Keratinocyte (primary cell): Measurements from ENCODE around the gene MICAL1. TPM values are rescaled to one million over a fixed set of nuclear protein-coding genes. Genes with fewer than 3 reads are reported as not detected.

Experiments used
- DNase-seq: peaks from one replicate; pipeline ENCODE4 v3.0.0-alpha.2; 2011; ENCODE audit warnings: low read depth, missing footprints, low spot score
- FAIRE-seq: peaks from 2 replicates; lab custom pipeline; 2011; peaks lifted over from hg19 to GRCh38; lab: Jason Lieb, UNC
- H2AFZ ChIP-seq: 2 replicates; pipeline ENCODE4 v1.6.0; 2012; ENCODE audit warnings: low read length, control low read depth, inconsistent platforms; ENCODE audit not compliant: control insufficient read depth
- H3K27ac ChIP-seq: 2 replicates; pipeline ENCODE4 v1.5.1; 2011; ENCODE audit warnings: low read length; ENCODE audit not compliant: control insufficient read depth, insufficient read depth
- H3K27me3 ChIP-seq: 3 replicates; pipeline ENCODE4 v1.6.0; 2011; ENCODE audit warnings: low read length; ENCODE audit not compliant: control insufficient read depth, insufficient read depth; ENCODE audit errors: extremely low read depth
- H3K36me3 ChIP-seq, 2 experiments: 2 replicates in 1 of 2; 3 replicates in 1 of 2; pipeline ENCODE4 v1.5.1; 2011; ENCODE audit warnings: low read length in 2 of 2, mild to moderate bottlenecking in 1 of 2; ENCODE audit not compliant: control insufficient read depth in 2 of 2, insufficient read depth in 2 of 2; ENCODE audit errors: extremely low read depth in 1 of 2
- H3K4me1 ChIP-seq: 3 replicates; pipeline ENCODE4 v1.5.1; 2011; ENCODE audit warnings: low read length; ENCODE audit not compliant: control insufficient read depth, insufficient read depth; ENCODE audit errors: extremely low read depth
- H3K4me2 ChIP-seq: 3 replicates; pipeline ENCODE4 v1.6.0; 2011; ENCODE audit warnings: low read depth, low read length; ENCODE audit not compliant: control insufficient read depth, insufficient read depth; ENCODE audit errors: extremely low read depth
- H3K4me3 ChIP-seq, 3 experiments: fragments of 200-600 bp in 1 of 3; sonication (generic) in 1 of 3; 2 replicates in 2 of 3; 3 replicates in 1 of 3; pipeline ENCODE4 v1.5.1; 2011 to 2016; ENCODE audit warnings: low read length in 3 of 3, mild to moderate bottlenecking in 3 of 3, control low read depth in 2 of 3, inconsistent platforms in 1 of 3, low read depth in 1 of 3, mixed read lengths in 1 of 3, mixed run types in 1 of 3, moderate library complexity in 1 of 3; ENCODE audit not compliant: control insufficient read depth in 2 of 3, insufficient read depth in 2 of 3; ENCODE audit errors: extremely low read depth in 1 of 3
- H3K79me2 ChIP-seq: 2 replicates; pipeline ENCODE4 v1.6.0; 2012; ENCODE audit warnings: low read length; ENCODE audit not compliant: control insufficient read depth, insufficient read depth
- H3K9ac ChIP-seq: 3 replicates; pipeline ENCODE4 v1.6.0; 2011; ENCODE audit warnings: low read length; ENCODE audit not compliant: control insufficient read depth, insufficient read depth; ENCODE audit errors: extremely low read depth
- H3K9me1 ChIP-seq: 3 replicates; pipeline ENCODE4 v1.6.0; 2011; ENCODE audit warnings: low read length; ENCODE audit not compliant: control insufficient read depth, insufficient read depth; ENCODE audit errors: extremely low read depth
- H3K9me3 ChIP-seq: 2 replicates; pipeline ENCODE4 v1.5.1; 2012; ENCODE audit warnings: low read depth, low read length; ENCODE audit not compliant: control insufficient read depth
- H4K20me1 ChIP-seq: 3 replicates; pipeline ENCODE4 v1.6.0; 2011; ENCODE audit warnings: low read length; ENCODE audit not compliant: control insufficient read depth, insufficient read depth; ENCODE audit errors: extremely low read depth
- CTCF ChIP-seq, 3 experiments: IDR thresholded peaks in 1 of 3; conservative IDR thresholded peaks in 1 of 3; optimal IDR thresholded peaks in 1 of 3; 2 replicates in 2 of 3; 3 replicates in 1 of 3; pipeline versions ENCODE3 to v1.5.1; 2011; ENCODE audit warnings: low read length in 3 of 3, mild to moderate bottlenecking in 3 of 3, moderate library complexity in 2 of 3, control low read depth in 1 of 3, inconsistent platforms in 1 of 3; ENCODE audit not compliant: insufficient read depth in 2 of 3; ENCODE audit errors: extremely low read depth in 1 of 3
- EZH2 ChIP-seq: IDR thresholded peaks from one replicate; pipeline ENCODE4 v1.6.1; 2012; ENCODE audit warnings: inconsistent platforms, mild to moderate bottlenecking, low read length, moderate library complexity
- dilution Hi-C: fragments of 300-500 bp; cut with MboI; formaldehyde crosslinking; loops from one replicate; pipeline ENCODE4 v1.7.0; 2020; ENCODE audit warnings: low sequenced_read_pairs; ENCODE audit not compliant: extremely low pct_ligation_motif_present
- polyA plus RNA-seq, 5 experiments: library from polyadenylated mRNA; depleted of rRNA in 3 of 5; stranded (reverse) in 3 of 5; stranded (forward) in 1 of 5; unstranded in 1 of 5; fragments of >200 nt; gene quantifications; 1 replicate in 1 of 5; 2 replicates in 3 of 5; 3 replicates in 1 of 5; pipeline versions ENCODE4 v1.2.1 to v1.2.3, GENCODE V29; 2011 to 2012; ENCODE audit warnings: missing spikeins in 2 of 5, low read depth in 1 of 5, low replicate concordance in 1 of 5

Gene MICAL1
- polyA plus RNA-seq, 1 donor (not counting 4 experiments of a cell fraction or from before 2014, with no cell fraction given): 25.6 TPM

GRCh38 chr6:109460161-109460829 lies 4.7 kb upstream of the MICAL1 start:
- Histone ChIP-seq H3K4me3 (no peak overlapping the region), H3K9me1 (no peaks in the 10 kb centered on the region), H3K79me2 (no peaks in the 10 kb centered on the region), H3K4me2 (no peak overlapping the region), H3K27me3 (no peaks in the 10 kb centered on the region), H2AFZ (no peak overlapping the region), H3K36me3 (no peaks in the 10 kb centered on the region), H3K27ac (no peak overlapping the region), H3K9ac (no peak overlapping the region), H3K4me1 (peaks cover 27% of the 10 kb centered on the region), H3K9me3 (no peaks in the 10 kb centered on the region), H4K20me1 (no peaks in the 10 kb centered on the region)
- FAIRE-seq (no peak), DNase-seq (no peak)
- TF ChIP-seq EZH2 (no peak), CTCF (optimal IDR thresholded peaks at IDR 0.05 in 1 of 3, IDR thresholded peaks at IDR 0.05 in 1 of 3, conservative IDR thresholded peaks at IDR 0.05 in 1 of 3; ENCODE audit: extremely low read depth in 1 of 3, insufficient read depth in 2 of 3, low read length in 3 of 3) (no peak)
- dilution Hi-C loops: no loop called here

GRCh38 chr6:109458774-109459531 lies 3.4 kb upstream of the MICAL1 start:
- H3K27ac ChIP-seq: no peak overlapping the region
- H3K9ac ChIP-seq: no peak overlapping the region
- peaks cover 2% of the 10 kb centered on the region for H3K79me2 ChIP-seq
- no peak for TF ChIP-seq CTCF (optimal IDR thresholded peaks at IDR 0.05 in 1 of 3, IDR thresholded peaks at IDR 0.05 in 1 of 3, conservative IDR thresholded peaks at IDR 0.05 in 1 of 3; ENCODE audit: extremely low read depth in 1 of 3, insufficient read depth in 2 of 3, low read length in 3 of 3)
- TF ChIP-seq EZH2: no peak
- H3K4me3 ChIP-seq: no peak overlapping the region
- no peaks in the 10 kb centered on the region for H3K36me3 ChIP-seq
- H3K9me3 ChIP-seq: no peaks in the 10 kb centered on the region
- DNase-seq: no peak
- no peak overlapping the region for H3K4me2 ChIP-seq
- no peak for FAIRE-seq
- H3K4me1 ChIP-seq: peaks cover 30% of the 10 kb centered on the region
- no peaks in the 10 kb centered on the region for H3K27me3 ChIP-seq
- no peaks in the 10 kb centered on the region for H3K9me1 ChIP-seq
- no peak overlapping the region for H2AFZ ChIP-seq
- dilution Hi-C loops: no loop called here
- no peaks in the 10 kb centered on the region for H4K20me1 ChIP-seq
